ENCODE results near the gene ELMO1.

ELMO1 gene

DNA sequence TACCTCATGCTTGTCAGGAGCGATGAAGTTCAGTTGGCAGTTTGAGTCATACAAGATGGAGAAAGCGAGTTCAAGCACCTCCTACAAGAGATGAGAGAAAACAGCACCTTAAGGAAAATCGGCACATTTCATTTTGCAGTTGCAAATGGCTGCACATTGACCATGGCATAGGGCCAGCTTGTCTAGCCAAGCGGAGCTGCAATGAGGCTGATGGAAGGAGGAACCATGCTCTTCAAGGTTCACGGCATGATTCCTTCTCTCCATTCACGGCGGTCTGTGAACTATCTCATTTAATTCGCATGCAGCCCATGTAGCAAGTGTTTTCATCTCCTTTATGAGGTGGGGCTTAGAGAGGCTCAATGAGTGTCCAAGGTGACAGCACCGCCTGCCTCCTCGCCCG is 587.0 kb downstream of the ELMO1 start:
- H3K9ac ChIP-seq (ENCODE audit: low read length), result no peak overlapping the region
- no peaks in the 10 kb centered on the region for H3K27me3 ChIP-seq (ENCODE audit: control insufficient read depth in 1 of 2, insufficient read depth in 2 of 2, low read length in 2 of 2)
- H3K36me3 ChIP-seq (ENCODE audit: insufficient read depth, low read length), result no peaks in the 10 kb centered on the region
- H3K9me3 ChIP-seq (ENCODE audit: low read length), result no peaks in the 10 kb centered on the region
- no peak overlapping the region for H3K27ac ChIP-seq (ENCODE audit: low read depth, low read length)
- no peaks in the 10 kb centered on the region for H3K4me1 ChIP-seq (ENCODE audit: insufficient read depth, low read length)
- H3K4me3 ChIP-seq (ENCODE audit: low read depth in 1 of 2, low read length in 2 of 2), result no peak overlapping the region

- H3K9me3 ChIP-seq (ENCODE audit: low read length), result no peaks in the 10 kb centered on the region
- no peak overlapping the region for H3K9ac ChIP-seq (ENCODE audit: low read length)
- no peak overlapping the region for H3K4me3 ChIP-seq (ENCODE audit: low read depth in 1 of 2, low read length in 2 of 2)
- H3K36me3 ChIP-seq (ENCODE audit: insufficient read depth, low read length), result peaks cover 3% of the 10 kb centered on the region
- H3K4me1 ChIP-seq (ENCODE audit: insufficient read depth, low read length), result no peaks in the 10 kb centered on the region
- no peaks in the 10 kb centered on the region for H3K27me3 ChIP-seq (ENCODE audit: control insufficient read depth in 1 of 2, insufficient read depth in 2 of 2, low read length in 2 of 2)
- no peak overlapping the region for H3K27ac ChIP-seq (ENCODE audit: low read depth, low read length)
These were observed 588.0 kb downstream of the ELMO1 start for GRCh38 chr7:36860681-36861080.

GRCh38 chr7:36855330-36855729 is 593.3 kb downstream of the ELMO1 start:
- Histone ChIP-seq H3K9ac (ENCODE audit: low read length) (no peak overlapping the region), H3K36me3 (ENCODE audit: insufficient read depth, low read length) (peaks cover 5% of the 10 kb centered on the region), H3K9me3 (ENCODE audit: low read length) (no peaks in the 10 kb centered on the region), H3K27me3 (ENCODE audit: control insufficient read depth in 1 of 2, insufficient read depth in 2 of 2, low read length in 2 of 2) (no peaks in the 10 kb centered on the region), H3K4me1 (ENCODE audit: insufficient read depth, low read length) (no peaks in the 10 kb centered on the region), H3K4me3 (ENCODE audit: low read depth in 1 of 2, low read length in 2 of 2) (no peak overlapping the region), H3K27ac (ENCODE audit: low read depth, low read length) (no peak overlapping the region)

GRCh38 chr7:36854652-36855051 is 594.0 kb downstream of the ELMO1 start:
- Histone ChIP-seq H3K36me3 (ENCODE audit: insufficient read depth, low read length) (peaks cover 5% of the 10 kb centered on the region), H3K27ac (ENCODE audit: low read depth, low read length) (no peak overlapping the region), H3K4me3 (ENCODE audit: low read depth in 1 of 2, low read length in 2 of 2) (no peak overlapping the region), H3K27me3 (ENCODE audit: control insufficient read depth in 1 of 2, insufficient read depth in 2 of 2, low read length in 2 of 2) (no peaks in the 10 kb centered on the region), H3K4me1 (ENCODE audit: insufficient read depth, low read length) (no peaks in the 10 kb centered on the region), H3K9me3 (ENCODE audit: low read length) (no peaks in the 10 kb centered on the region), H3K9ac (ENCODE audit: low read length) (no peak overlapping the region)

GRCh38 chr7:36852931-36853330 is 595.7 kb downstream of the ELMO1 start:
- H3K9ac ChIP-seq (ENCODE audit: low read length), result no peak overlapping the region
- no peaks in the 10 kb centered on the region for H3K4me1 ChIP-seq (ENCODE audit: insufficient read depth, low read length)
- H3K36me3 ChIP-seq (ENCODE audit: insufficient read depth, low read length), result peaks cover 5% of the 10 kb centered on the region
- H3K27me3 ChIP-seq (ENCODE audit: control insufficient read depth in 1 of 2, insufficient read depth in 2 of 2, low read length in 2 of 2), result no peaks in the 10 kb centered on the region
- no peak overlapping the region for H3K27ac ChIP-seq (ENCODE audit: low read depth, low read length)
- no peak overlapping the region for H3K4me3 ChIP-seq (ENCODE audit: low read depth in 1 of 2, low read length in 2 of 2)
- no peaks in the 10 kb centered on the region for H3K9me3 ChIP-seq (ENCODE audit: low read length)

DNA sequence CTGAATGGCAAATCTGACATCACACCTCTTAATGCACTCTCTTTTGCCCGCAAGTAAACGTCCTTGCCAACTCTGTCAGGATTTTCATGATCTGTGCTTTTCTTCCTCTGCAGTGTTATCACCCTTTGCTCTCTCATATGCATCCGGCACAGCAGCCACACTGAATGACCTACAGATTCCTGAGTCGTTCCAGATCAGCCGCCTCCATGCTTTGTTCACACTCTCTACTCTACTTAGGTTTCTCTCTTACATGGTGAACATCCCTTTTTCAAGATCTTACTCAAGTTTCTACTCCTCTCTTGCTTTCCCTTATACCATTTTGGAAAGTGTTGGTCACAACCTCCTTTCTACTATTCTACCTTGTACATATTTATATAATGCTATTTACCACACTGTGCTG is 596.6 kb downstream of the ELMO1 start:
- H3K36me3 ChIP-seq (ENCODE audit: insufficient read depth, low read length), result peaks cover 5% of the 10 kb centered on the region
- H3K4me3 ChIP-seq (ENCODE audit: low read depth in 1 of 2, low read length in 2 of 2), result no peak overlapping the region
- H3K4me1 ChIP-seq (ENCODE audit: insufficient read depth, low read length), result no peaks in the 10 kb centered on the region
- H3K27me3 ChIP-seq (ENCODE audit: control insufficient read depth in 1 of 2, insufficient read depth in 2 of 2, low read length in 2 of 2), result no peaks in the 10 kb centered on the region
- no peak overlapping the region for H3K27ac ChIP-seq (ENCODE audit: low read depth, low read length)
- no peaks in the 10 kb centered on the region for H3K9me3 ChIP-seq (ENCODE audit: low read length)
- no peak overlapping the region for H3K9ac ChIP-seq (ENCODE audit: low read length)

GRCh38 chr7:36851382-36851781 is 597.3 kb downstream of the ELMO1 start:
- H3K27ac ChIP-seq (ENCODE audit: low read depth, low read length), result no peak overlapping the region
- no peaks in the 10 kb centered on the region for H3K9me3 ChIP-seq (ENCODE audit: low read length)
- H3K36me3 ChIP-seq (ENCODE audit: insufficient read depth, low read length), result peaks cover 5% of the 10 kb centered on the region
- H3K4me3 ChIP-seq (ENCODE audit: low read depth in 1 of 2, low read length in 2 of 2), result no peak overlapping the region
- H3K4me1 ChIP-seq (ENCODE audit: insufficient read depth, low read length), result no peaks in the 10 kb centered on the region
- H3K9ac ChIP-seq (ENCODE audit: low read length), result no peak overlapping the region
- H3K27me3 ChIP-seq (ENCODE audit: control insufficient read depth in 1 of 2, insufficient read depth in 2 of 2, low read length in 2 of 2), result no peaks in the 10 kb centered on the region

DNA sequence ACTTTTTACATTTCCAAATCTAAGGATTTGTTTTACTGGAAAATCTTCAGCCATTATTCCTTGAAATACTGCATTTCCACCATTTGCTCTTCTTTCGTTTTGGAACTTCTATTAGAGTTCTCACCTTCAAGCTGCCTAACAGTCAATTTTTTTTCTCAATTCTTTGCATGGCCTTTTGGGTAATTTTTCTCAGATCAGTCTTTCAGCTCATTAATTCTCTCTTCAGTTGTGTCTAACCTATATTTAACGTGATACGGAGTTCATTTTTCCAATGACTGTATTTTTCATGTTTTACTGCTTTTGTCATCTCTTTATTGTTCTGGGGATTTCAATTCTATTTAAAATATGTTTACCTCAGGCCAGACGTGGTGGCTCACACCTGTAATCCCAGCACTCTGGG is 600.7 kb downstream of the ELMO1 start:
- Histone ChIP-seq H3K9ac (ENCODE audit: low read length) (no peak overlapping the region), H3K4me3 (ENCODE audit: low read depth in 1 of 2, low read length in 2 of 2) (no peak overlapping the region), H3K9me3 (ENCODE audit: low read length) (no peaks in the 10 kb centered on the region), H3K27ac (ENCODE audit: low read depth, low read length) (no peak overlapping the region), H3K4me1 (ENCODE audit: insufficient read depth, low read length) (no peaks in the 10 kb centered on the region), H3K36me3 (ENCODE audit: insufficient read depth, low read length) (no peaks in the 10 kb centered on the region), H3K27me3 (ENCODE audit: control insufficient read depth in 1 of 2, insufficient read depth in 2 of 2, low read length in 2 of 2) (no peaks in the 10 kb centered on the region)

DNA sequence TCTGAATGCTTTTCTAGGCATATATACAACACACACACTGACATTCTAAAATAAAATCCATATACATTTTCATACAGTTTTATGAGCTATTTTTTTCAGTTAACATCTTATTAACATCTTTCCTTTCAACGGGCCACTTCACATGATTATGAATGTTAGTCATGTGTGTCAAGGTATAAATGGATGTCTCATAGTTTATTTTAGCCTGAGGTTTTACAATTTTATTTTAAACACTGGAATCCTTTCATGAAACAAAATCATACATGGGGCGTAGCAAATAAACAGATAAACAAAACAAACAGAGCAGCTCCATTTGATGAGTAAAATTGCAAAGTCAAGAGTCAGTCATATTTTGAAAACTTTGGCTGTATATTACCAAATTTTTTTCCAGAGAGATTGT is 604.3 kb downstream of the ELMO1 start:
- H3K27ac ChIP-seq (ENCODE audit: low read depth, low read length), result no peak overlapping the region
- H3K4me1 ChIP-seq (ENCODE audit: insufficient read depth, low read length), result no peaks in the 10 kb centered on the region
- H3K9me3 ChIP-seq (ENCODE audit: low read length), result no peaks in the 10 kb centered on the region
- no peaks in the 10 kb centered on the region for H3K36me3 ChIP-seq (ENCODE audit: insufficient read depth, low read length)
- H3K27me3 ChIP-seq (ENCODE audit: control insufficient read depth in 1 of 2, insufficient read depth in 2 of 2, low read length in 2 of 2), result no peaks in the 10 kb centered on the region
- H3K9ac ChIP-seq (ENCODE audit: low read length), result no peak overlapping the region
- H3K4me3 ChIP-seq (ENCODE audit: low read depth in 1 of 2, low read length in 2 of 2), result no peak overlapping the region

- no peaks in the 10 kb centered on the region for H3K9me3 ChIP-seq (ENCODE audit: low read length)
- no peaks in the 10 kb centered on the region for H3K4me1 ChIP-seq (ENCODE audit: insufficient read depth, low read length)
- H3K27me3 ChIP-seq (ENCODE audit: control insufficient read depth in 1 of 2, insufficient read depth in 2 of 2, low read length in 2 of 2), result no peaks in the 10 kb centered on the region
- no peak overlapping the region for H3K27ac ChIP-seq (ENCODE audit: low read depth, low read length)
- H3K9ac ChIP-seq (ENCODE audit: low read length), result no peak overlapping the region
- H3K36me3 ChIP-seq (ENCODE audit: insufficient read depth, low read length), result no peaks in the 10 kb centered on the region
- H3K4me3 ChIP-seq (ENCODE audit: low read depth in 1 of 2, low read length in 2 of 2), result no peak overlapping the region
These were observed 607.8 kb downstream of the ELMO1 start for GRCh38 chr7:36840904-36841303.

DNA sequence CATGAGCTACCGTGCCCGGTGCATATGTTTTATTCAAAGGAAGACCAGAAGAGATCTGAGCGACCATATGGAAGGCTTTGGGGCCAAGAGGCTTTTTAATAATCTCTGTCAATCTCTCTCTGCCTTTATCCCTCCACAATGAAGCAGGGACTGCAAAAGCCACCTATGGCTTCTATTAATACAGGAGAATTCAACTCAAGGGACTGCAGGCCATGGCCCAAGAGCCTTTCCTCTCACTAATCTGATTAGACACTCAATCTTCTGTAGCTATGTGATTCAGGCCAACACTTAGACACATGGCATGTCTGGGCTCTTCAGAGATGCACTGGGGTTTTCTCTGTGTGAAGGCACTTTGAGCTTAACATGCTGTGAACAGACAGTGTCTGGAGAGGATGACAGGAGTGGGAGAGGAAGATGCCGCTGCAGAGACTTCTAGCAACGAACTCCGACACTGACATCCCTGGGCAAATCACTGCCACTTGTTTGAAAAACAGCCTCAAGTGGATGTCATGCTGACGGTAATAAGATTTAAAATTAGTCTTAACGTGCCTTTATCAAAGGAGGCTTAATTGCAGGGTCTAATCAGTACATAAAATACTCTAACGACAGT is 609.9 kb downstream of the ELMO1 start:
- Histone ChIP-seq H3K4me1 (ENCODE audit: insufficient read depth, low read length) (no peaks in the 10 kb centered on the region), H3K27me3 (ENCODE audit: control insufficient read depth in 1 of 2, insufficient read depth in 2 of 2, low read length in 2 of 2) (no peaks in the 10 kb centered on the region), H3K9me3 (ENCODE audit: low read length) (no peaks in the 10 kb centered on the region), H3K4me3 (ENCODE audit: low read depth in 1 of 2, low read length in 2 of 2) (no peak overlapping the region), H3K36me3 (ENCODE audit: insufficient read depth, low read length) (no peaks in the 10 kb centered on the region), H3K9ac (ENCODE audit: low read length) (no peak overlapping the region), H3K27ac (ENCODE audit: low read depth, low read length) (no peak overlapping the region)

GRCh38 chr7:36831049-36831448 is 617.6 kb downstream of the ELMO1 start:
- Histone ChIP-seq H3K4me3 (ENCODE audit: low read depth in 1 of 2, low read length in 2 of 2) (no peak overlapping the region), H3K27me3 (ENCODE audit: control insufficient read depth in 1 of 2, insufficient read depth in 2 of 2, low read length in 2 of 2) (no peaks in the 10 kb centered on the region), H3K9me3 (ENCODE audit: low read length) (no peaks in the 10 kb centered on the region), H3K27ac (ENCODE audit: low read depth, low read length) (no peak overlapping the region), H3K4me1 (ENCODE audit: insufficient read depth, low read length) (no peaks in the 10 kb centered on the region), H3K9ac (ENCODE audit: low read length) (no peak overlapping the region), H3K36me3 (ENCODE audit: insufficient read depth, low read length) (no peaks in the 10 kb centered on the region)

Data from muscle layer of colon (tissue), 2 donors.